DND-41 (cell line): ENCODE measurements around the gene FMOD.

Source experiments
- ATAC-seq: fragments of 200-7000 bp; cut with Tn5 transposase; 3 replicates; pipeline ENCODE4 v1.9.1; 2021; ENCODE audit warnings: low read depth; ENCODE audit not compliant: insufficient read depth
- DNase-seq: peaks from one replicate; pipeline ENCODE4 v3.0.0-alpha.2; 2020
- H2AFZ ChIP-seq: 2 replicates; pipeline ENCODE4 v1.6.0; 2012; ENCODE audit warnings: low read depth, low read length
- H3K27ac ChIP-seq: 2 replicates; pipeline ENCODE4 v1.5.1; 2012; ENCODE audit warnings: low read length, inconsistent platforms
- H3K27me3 ChIP-seq: fragments of 200-600 bp; sonication (generic); 2 replicates; pipeline ENCODE4 v1.6.0; 2012; ENCODE audit warnings: low read length, mild to moderate bottlenecking, inconsistent platforms; ENCODE audit not compliant: insufficient read depth, poor library complexity
- H3K36me3 ChIP-seq: 2 replicates; pipeline ENCODE4 v1.5.1; 2012; ENCODE audit warnings: low read length, inconsistent platforms; ENCODE audit not compliant: insufficient read depth
- H3K4me1 ChIP-seq: 2 replicates; pipeline ENCODE4 v1.5.1; 2012; ENCODE audit warnings: mild to moderate bottlenecking, low read length; ENCODE audit not compliant: insufficient read depth
- H3K4me2 ChIP-seq: 2 replicates; pipeline ENCODE4 v1.6.0; 2012; ENCODE audit warnings: mild to moderate bottlenecking, moderate library complexity, low read length, inconsistent platforms; ENCODE audit not compliant: insufficient read depth
- H3K4me3 ChIP-seq, 2 experiments: fragments of 200-600 bp in 1 of 2; shearing (Covaris generic) in 1 of 2; 2 replicates each; pipeline ENCODE4 v1.5.1; 2012 to 2016; ENCODE audit warnings: inconsistent platforms in 2 of 2, low read length in 2 of 2, mild to moderate bottlenecking in 2 of 2, low read depth in 1 of 2, moderate library complexity in 1 of 2
- H3K79me2 ChIP-seq: 2 replicates; pipeline ENCODE4 v1.6.0; 2012; ENCODE audit warnings: low read length, inconsistent platforms; ENCODE audit not compliant: insufficient read depth
- H3K9ac ChIP-seq: 2 replicates; pipeline ENCODE4 v1.6.0; 2012; ENCODE audit warnings: low read depth, mild to moderate bottlenecking, inconsistent platforms, low read length, moderate library complexity
- H3K9me3 ChIP-seq: 2 replicates; pipeline ENCODE4 v1.5.1; 2012; ENCODE audit warnings: low read length, moderate library complexity, mild to moderate bottlenecking, inconsistent platforms; ENCODE audit not compliant: insufficient read depth, severe bottlenecking
- H4K20me1 ChIP-seq: 2 replicates; pipeline ENCODE4 v1.6.0; 2012; ENCODE audit warnings: low read length; ENCODE audit not compliant: insufficient read depth
- CTCF ChIP-seq: IDR thresholded peaks from 2 replicates; pipeline ENCODE4 v1.5.1; 2012; ENCODE audit warnings: borderline replicate concordance, low read length, moderate library complexity, mild to moderate bottlenecking; ENCODE audit not compliant: poor library complexity, severe bottlenecking; ENCODE audit errors: extremely low read depth
- EZH2 ChIP-seq: IDR thresholded peaks from 3 replicates; pipeline ENCODE4 v1.6.1; 2012; ENCODE audit warnings: borderline replicate concordance, low read depth, mild to moderate bottlenecking, moderate library complexity, low read length, inconsistent platforms; ENCODE audit not compliant: severe bottlenecking

Gene FMOD

DNA sequence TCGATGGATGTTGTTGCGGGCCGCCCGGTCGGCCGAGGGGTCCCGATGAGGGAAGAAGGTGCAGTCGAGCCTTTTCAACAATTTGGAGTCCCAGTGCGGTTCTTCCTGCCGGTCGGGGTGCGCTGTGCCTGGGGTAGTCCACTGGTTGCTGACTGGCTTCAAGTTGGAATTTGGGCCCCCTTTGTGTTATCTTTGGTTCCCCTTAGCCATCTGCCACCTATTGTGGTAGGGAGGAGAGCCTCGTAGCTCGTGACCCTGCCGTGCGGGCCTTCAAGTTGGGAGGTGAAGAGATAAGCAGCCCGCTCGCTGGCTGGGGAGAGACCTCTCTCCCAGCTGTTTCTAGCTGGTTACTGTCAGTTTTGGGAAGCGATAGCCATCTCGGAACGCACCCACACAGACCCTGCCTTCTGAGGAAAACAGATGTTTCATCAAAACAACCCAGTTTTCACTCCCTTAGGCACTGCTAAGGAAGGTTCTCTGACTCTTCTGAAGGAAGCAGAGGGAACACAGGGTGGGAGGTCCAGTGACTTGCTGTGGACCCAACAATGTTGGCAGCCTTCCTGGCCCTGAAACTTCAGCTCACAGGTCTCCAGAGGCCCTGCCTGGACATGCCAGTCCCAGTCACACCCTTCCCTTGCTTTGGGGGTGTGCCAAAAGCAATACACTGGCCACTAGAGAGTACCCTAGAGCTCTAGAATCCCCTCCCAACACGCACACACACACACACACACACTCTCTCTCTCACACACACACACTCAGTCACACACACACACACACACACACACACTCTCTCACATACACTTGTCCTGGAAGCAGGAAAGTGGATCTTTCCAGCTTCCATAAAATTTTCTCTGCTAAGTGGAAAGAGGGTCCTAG, 44.6 kb downstream of the FMOD start:
- ATAC-seq (peak; percentile 1; the same call in 2 of the 3 replicates), DNase-seq (peak; percentile 33)
- peak overlapping the region; percentile 81 for H3K9ac ChIP-seq
- H3K79me2 ChIP-seq = peaks cover 42% of the 10 kb centered on the region
- peaks cover 22% of the 10 kb centered on the region for H4K20me1 ChIP-seq
- peak overlapping the region; percentile 63 for H3K4me2 ChIP-seq
- H3K4me1 ChIP-seq = peaks cover 54% of the 10 kb centered on the region
- H3K36me3 ChIP-seq = peaks cover 35% of the 10 kb centered on the region
- H3K4me3 ChIP-seq = peak overlapping the region; percentile 71 to 85
- TF ChIP-seq EZH2 = no peak
- peak; percentile 50 for TF ChIP-seq CTCF
- peak overlapping the region; percentile 91 for H3K27ac ChIP-seq
- H3K9me3 ChIP-seq = no peaks in the 10 kb centered on the region
- H2AFZ ChIP-seq = peak overlapping the region; percentile 82; the same call in 1 of the 2 replicates
- H3K27me3 ChIP-seq = no peaks in the 10 kb centered on the region

GRCh38 chr1:203305809-203306088, 45.2 kb downstream of the FMOD start:
- Histone ChIP-seq H3K79me2 (peaks cover 42% of the 10 kb centered on the region), H2AFZ (peak overlapping the region; percentile 82; the same call in 1 of the 2 replicates), H3K36me3 (peaks cover 35% of the 10 kb centered on the region), H3K4me2 (peak overlapping the region; percentile 63), H3K27ac (peak overlapping the region; percentile 91), H4K20me1 (peaks cover 22% of the 10 kb centered on the region), H3K27me3 (no peaks in the 10 kb centered on the region), H3K9ac (peak overlapping the region; percentile 81), H3K4me1 (peaks cover 54% of the 10 kb centered on the region), H3K4me3 (peak overlapping the region; percentile 71 to 85), H3K9me3 (no peaks in the 10 kb centered on the region)
- no peak for DNase-seq
- TF ChIP-seq EZH2 (no peak), CTCF (no peak)
- peak; percentile 39; the same call in 2 of the 3 replicates for ATAC-seq

DNA sequence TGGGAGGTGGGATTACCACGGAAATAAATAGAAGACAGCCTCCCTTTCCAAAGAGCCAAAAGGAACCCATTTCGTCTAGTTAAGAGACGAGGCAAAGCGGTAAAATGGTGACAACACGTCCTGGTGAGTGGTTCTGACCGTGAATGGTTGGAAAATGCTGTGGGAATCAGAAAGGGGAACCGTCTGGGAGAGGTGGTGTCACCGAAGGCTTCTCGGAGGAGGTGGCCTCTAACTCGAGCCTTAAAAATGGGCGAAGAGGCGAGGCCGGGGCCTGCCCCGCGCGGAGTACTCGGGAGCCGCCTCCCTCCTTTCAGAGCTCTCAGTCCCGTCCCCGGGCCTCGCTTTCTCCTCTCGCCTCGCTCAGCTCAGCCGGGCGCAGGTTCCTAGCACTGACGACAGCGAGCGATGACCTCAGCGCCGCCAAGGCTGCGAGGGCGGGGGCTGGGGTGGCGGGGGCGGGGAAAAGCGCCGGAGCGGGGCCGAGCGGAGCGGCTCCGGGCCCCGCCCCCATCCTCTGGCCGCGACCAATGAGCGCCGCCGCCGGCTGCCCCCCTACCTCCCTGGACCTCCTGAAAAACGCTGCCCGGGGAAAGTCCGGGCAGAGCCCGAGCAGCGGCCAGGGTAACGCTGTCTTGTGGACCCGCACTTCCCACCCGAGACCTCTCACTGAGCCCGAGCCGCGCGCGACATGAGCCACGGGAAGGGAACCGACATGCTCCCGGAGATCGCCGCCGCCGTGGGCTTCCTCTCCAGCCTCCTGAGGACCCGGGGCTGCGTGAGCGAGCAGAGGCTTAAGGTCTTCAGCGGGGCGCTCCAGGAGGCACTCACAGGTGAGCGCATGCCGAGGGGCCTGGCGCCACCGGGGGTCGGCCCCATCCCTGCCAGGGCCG, 45.8 kb downstream of the FMOD start, which contains the start of gene BTG2:
Gene BTG2, plus strand, starts transcription at position 601 of the 890 bp plus-strand sequence. Its CDS starts 88 bp downstream, at position 689.
- H3K79me2 ChIP-seq = peaks cover 42% of the 10 kb centered on the region
- peak within 1 kb of the TSS; percentile 71 to 85 for H3K4me3 ChIP-seq
- H3K27me3 ChIP-seq = no peaks in the 10 kb centered on the region
- DNase-seq (peak; percentile 85), ATAC-seq (peak; percentile 87)
- peak within 1 kb of the TSS; percentile 91 for H3K27ac ChIP-seq
- TF ChIP-seq CTCF (no peak), EZH2 (no peak)
- H3K36me3 ChIP-seq = peaks cover 35% of the 10 kb centered on the region
- H2AFZ ChIP-seq = peak within 1 kb of the TSS; percentile 82
- peaks cover 22% of the 10 kb centered on the region for H4K20me1 ChIP-seq
- peak within 1 kb of the TSS; percentile 63 for H3K4me2 ChIP-seq
- no peaks in the 10 kb centered on the region for H3K9me3 ChIP-seq
- H3K4me1 ChIP-seq = peaks cover 54% of the 10 kb centered on the region
- H3K9ac ChIP-seq = peak within 1 kb of the TSS; percentile 81
